Uterus (tissue), 4 donors: ENCODE results near the gene ME3. TPM values are rescaled to one million over a fixed set of nuclear protein-coding genes. Genes with fewer than 3 reads are reported as not detected.

Source experiments
- DNase-seq, 2 donors: peaks; one replicate each; pipeline ENCODE4 v3.0.0-alpha.2; 2019 to 2020
- H3K27ac ChIP-seq, 2 donors: fragments of 200-600 bp; sonication (generic); 1 replicate in 1 of 2; 2 replicates in 1 of 2; pipeline ENCODE4 v1.5.1; 2016 to 2018
- H3K27me3 ChIP-seq, 2 donors: fragments of 200-600 bp; sonication (generic); one replicate each; pipeline ENCODE4 v1.5.1; 2018 to 2019; ENCODE audit warnings: control low read depth in 1 of 2
- H3K36me3 ChIP-seq, 2 donors: fragments of 200-600 bp; sonication (generic); one replicate each; pipeline ENCODE4 v1.5.1; 2019; ENCODE audit warnings: control low read depth in 1 of 2
- H3K4me1 ChIP-seq, 2 donors: fragments of 200-600 bp; sonication (generic); one replicate each; pipeline ENCODE4 v1.5.1; 2018 to 2019; ENCODE audit warnings: control low read depth in 1 of 2
- H3K4me3 ChIP-seq, 2 donors: fragments of 200-600 bp; sonication (generic); 1 replicate in 1 of 2; 2 replicates in 1 of 2; pipeline ENCODE4 v1.5.1; 2018 to 2019; ENCODE audit warnings: mild to moderate bottlenecking in 1 of 2
- H3K9me3 ChIP-seq, 2 donors: fragments of 200-600 bp; sonication (generic); one replicate each; pipeline ENCODE4 v1.5.1; 2019; ENCODE audit warnings: control low read depth in 1 of 2
- CTCF ChIP-seq, 4 experiments: fragments of 200-600 bp in 2 of 4; fragments of 450-650 bp in 2 of 4; sonication (generic) in 2 of 4; IDR thresholded peaks; one replicate each; pipeline ENCODE4 v1.5.1; 2016 to 2019; ENCODE audit warnings: antibody characterized with exemption in 4 of 4, mild to moderate bottlenecking in 2 of 4, moderate library complexity in 1 of 4
- POLR2A ChIP-seq, 2 donors: fragments of 450-650 bp; IDR thresholded peaks; one replicate each; pipeline ENCODE4 v1.6.1; 2016; ENCODE audit warnings: antibody characterized with exemption in 2 of 2, mild to moderate bottlenecking in 1 of 2, moderate library complexity in 1 of 2
- intact Hi-C: fragments of 100-400 bp; cut with DNase I; formaldehyde crosslinking; loops from one replicate; pipeline ENCODE4 v1.15.1; 2023; ENCODE audit warnings: low total_unique reads
- total RNA-seq, 4 donors: library from RNA; depleted of rRNA in 3 of 4; stranded (reverse); fragments of >200 nt in 3 of 4; gene quantifications; one replicate each; pipeline versions ENCODE4 v1.1.0 to v1.2.4, GENCODE V29; 2014 to 2023
- donor health status: DM: yes; HTN: yes; CAD: no.

Gene ME3
- total RNA-seq, 4 donors from 2014 or later = 44.3 to 169 (median 54.2) TPM

GRCh38 chr11:86456075-86456939 is 216.1 kb downstream of the ME3 start:
- Histone ChIP-seq H3K36me3 (no peaks in the 10 kb centered on the region), H3K27ac (peak overlapping the region; percentile 37 to 73), H3K9me3 (no peaks in the 10 kb centered on the region), H3K4me1 (peaks cover 10% of the 10 kb centered on the region in 2 donors), H3K4me3 (no peak overlapping the region), H3K27me3 (no peaks in the 10 kb centered on the region)
- TF ChIP-seq POLR2A (IDR thresholded peaks at IDR 0.05) (no peak), CTCF (IDR thresholded peaks at IDR 0.05) (peak; percentile 89 to 98 (median 90))
- DNase-seq = peak; percentile 88 to 92
- intact Hi-C loops = loop anchor here (5.0 kb wide), 2 partner anchors 151 to 361 kb away; no protein-coding TSS in a partner anchor

GRCh38 chr11:86453290-86454030 is 219.0 kb downstream of the ME3 start:
- Histone ChIP-seq H3K4me3 (no peak overlapping the region), H3K36me3 (no peaks in the 10 kb centered on the region), H3K27ac (no peak overlapping the region), H3K9me3 (no peaks in the 10 kb centered on the region), H3K4me1 (no peaks in the 10 kb centered on the region), H3K27me3 (no peaks in the 10 kb centered on the region)
- DNase-seq = no peak
- no peak for TF ChIP-seq CTCF (IDR thresholded peaks at IDR 0.05)
- no peak for TF ChIP-seq POLR2A (IDR thresholded peaks at IDR 0.05)
- intact Hi-C loops = no loop called here

- no peaks in the 10 kb centered on the region for H3K4me1 ChIP-seq
- H3K27me3 ChIP-seq = no peaks in the 10 kb centered on the region
- no peaks in the 10 kb centered on the region for H3K36me3 ChIP-seq
- no peak for TF ChIP-seq CTCF (IDR thresholded peaks at IDR 0.05)
- no peak for TF ChIP-seq POLR2A (IDR thresholded peaks at IDR 0.05)
- DNase-seq = no peak
- no peak overlapping the region for H3K4me3 ChIP-seq
- no peaks in the 10 kb centered on the region for H3K9me3 ChIP-seq
- no peak overlapping the region for H3K27ac ChIP-seq
- intact Hi-C loops = no loop called here
These were observed 222.3 kb downstream of the ME3 start for GRCh38 chr11:86449993-86450629.

- H3K4me1 ChIP-seq = no peaks in the 10 kb centered on the region
- H3K27ac ChIP-seq = no peak overlapping the region
- no peak for DNase-seq
- TF ChIP-seq CTCF (IDR thresholded peaks at IDR 0.05) = no peak
- TF ChIP-seq POLR2A (IDR thresholded peaks at IDR 0.05) = no peak
- H3K36me3 ChIP-seq = no peaks in the 10 kb centered on the region
- H3K9me3 ChIP-seq = no peaks in the 10 kb centered on the region
- intact Hi-C loops = no loop called here
- no peaks in the 10 kb centered on the region for H3K27me3 ChIP-seq
- H3K4me3 ChIP-seq = no peak overlapping the region
These were observed 224.5 kb downstream of the ME3 start for GRCh38 chr11:86447763-86448480.
